CD14-positive monocyte (primary cell): ENCODE data around the gene NTM. TPM values are rescaled to one million over a fixed set of nuclear protein-coding genes. Genes with fewer than 3 reads are reported as not detected.
"Not testable (repeated sequence)": the region's sequence is repeated elsewhere in the genome, so short reads cannot be mapped to it uniquely, and the experiment has no call there.

Experiments used
- DNase-seq, 3 donors: peaks; one replicate each; pipeline ENCODE4 v3.0.0-alpha.2; 2011 to 2022
- H2AFZ ChIP-seq: 2 replicates; pipeline ENCODE4 v1.6.0; 2012; ENCODE audit warnings: mild to moderate bottlenecking, low read depth, low read length, inconsistent platforms; ENCODE audit not compliant: insufficient read depth, poor library complexity, severe bottlenecking
- H3K27ac ChIP-seq, 2 donors: 1 replicate in 1 of 2; 2 replicates in 1 of 2; pipeline ENCODE4 v1.5.1; 2012 to 2013; ENCODE audit warnings: low read length in 2 of 2, control low read depth in 1 of 2, inconsistent platforms in 1 of 2, low read depth in 1 of 2, mild to moderate bottlenecking in 1 of 2
- H3K27me3 ChIP-seq, 2 donors: one replicate each; pipeline versions ENCODE4 v1.6.0 to v1.6.1; 2011 to 2013; ENCODE audit warnings: low read length in 2 of 2; ENCODE audit not compliant: control insufficient read depth in 2 of 2, insufficient read depth in 2 of 2
- H3K36me3 ChIP-seq, 2 donors: replicated peaks in 1 of 2; 1 replicate in 1 of 2; 2 replicates in 1 of 2; pipeline versions ENCODE4 v1.5.1 to v1.6.1; 2012 to 2013; ENCODE audit warnings: low read length in 2 of 2, control low read depth in 1 of 2, inconsistent platforms in 1 of 2, mild to moderate bottlenecking in 1 of 2; ENCODE audit not compliant: insufficient read depth in 2 of 2, control insufficient read depth in 1 of 2
- H3K4me1 ChIP-seq, 2 donors: 1 replicate in 1 of 2; 2 replicates in 1 of 2; pipeline versions ENCODE4 v1.5.1 to v1.6.1; 2012 to 2013; ENCODE audit warnings: low read length in 2 of 2, control low read depth in 1 of 2, inconsistent platforms in 1 of 2, mild to moderate bottlenecking in 1 of 2, moderate library complexity in 1 of 2; ENCODE audit not compliant: insufficient read depth in 2 of 2, control insufficient read depth in 1 of 2
- H3K4me2 ChIP-seq: replicated peaks from 2 replicates; pipeline ENCODE3; 2012; ENCODE audit warnings: low read length, moderate library complexity, mild to moderate bottlenecking; ENCODE audit not compliant: poor library complexity, severe bottlenecking; ENCODE audit errors: extremely low read depth
- H3K4me3 ChIP-seq, 3 experiments: fragments of 200-600 bp in 1 of 3; sonication (generic) in 1 of 3; replicated peaks in 1 of 3; 1 replicate in 2 of 3; 2 replicates in 1 of 3; pipeline ENCODE4 v1.5.1; 2011 to 2013; ENCODE audit warnings: low read length in 3 of 3, mild to moderate bottlenecking in 3 of 3, control low read depth in 2 of 3, low read depth in 2 of 3, inconsistent platforms in 1 of 3, moderate library complexity in 1 of 3
- H3K79me2 ChIP-seq: 2 replicates; pipeline ENCODE4 v1.6.0; 2012; ENCODE audit warnings: mild to moderate bottlenecking, control low read depth, inconsistent platforms, low read length, moderate library complexity; ENCODE audit not compliant: insufficient read depth
- H3K9ac ChIP-seq: 2 replicates; pipeline ENCODE4 v1.6.0; 2017; ENCODE audit warnings: low read length, mild to moderate bottlenecking; ENCODE audit not compliant: insufficient read depth, poor library complexity, severe bottlenecking
- H3K9me3 ChIP-seq, 2 donors: replicated peaks in 1 of 2; 1 replicate in 1 of 2; 2 replicates in 1 of 2; pipeline versions ENCODE4 v1.5.1 to v1.6.1; 2012 to 2013; ENCODE audit warnings: low read length in 2 of 2, control low read depth in 1 of 2; ENCODE audit not compliant: control insufficient read depth in 1 of 2, insufficient read depth in 1 of 2
- H4K20me1 ChIP-seq: 2 replicates; pipeline ENCODE4 v1.6.0; 2012; ENCODE audit warnings: mild to moderate bottlenecking, low read length, control low read depth, moderate library complexity; ENCODE audit not compliant: insufficient read depth
- H3K27ac Mint-ChIP-seq, 7 donors: one replicate each; pipeline ENCODE4 v1.8.0; 2020; ENCODE audit warnings: mild to moderate bottlenecking in 7 of 7, mixed read lengths in 7 of 7, moderate library complexity in 6 of 7, inconsistent platforms in 2 of 7
- H3K27me3 Mint-ChIP-seq, 3 donors: one replicate each; pipeline ENCODE4 v1.8.0; 2021 to 2022; ENCODE audit warnings: low read depth in 3 of 3, mild to moderate bottlenecking in 3 of 3, mixed read lengths in 3 of 3, moderate library complexity in 3 of 3, inconsistent platforms in 1 of 3
- H3K36me3 Mint-ChIP-seq, 2 donors: one replicate each; pipeline ENCODE4 v1.8.0; 2020; ENCODE audit warnings: mixed read lengths in 2 of 2, inconsistent platforms in 1 of 2, mild to moderate bottlenecking in 1 of 2
- H3K4me1 Mint-ChIP-seq: one replicate; pipeline ENCODE4 v1.8.0; 2020; ENCODE audit warnings: mild to moderate bottlenecking, mixed read lengths
- H3K4me3 Mint-ChIP-seq, 2 donors: one replicate each; pipeline ENCODE4 v1.8.0; 2020; ENCODE audit warnings: mild to moderate bottlenecking in 2 of 2, mixed read lengths in 2 of 2, moderate library complexity in 1 of 2
- H3K9me3 Mint-ChIP-seq, 7 donors: one replicate each; pipeline ENCODE4 v1.8.0; 2020 to 2022; ENCODE audit warnings: mixed read lengths in 7 of 7, mild to moderate bottlenecking in 6 of 7, moderate library complexity in 6 of 7, inconsistent platforms in 2 of 7
- WGBS: methylation state at CpG from one replicate; pipeline ENCODE4 v1.1.5; 2013; ENCODE audit warnings: missing lambda C conversion rate; ENCODE audit not compliant: insufficient coverage; 5-methylcytosine and 5-hydroxymethylcytosine counted together
- intact Hi-C, 2 donors: fragments of 100-400 bp; cut with micrococcal nuclease; formaldehyde crosslinking; loops; one replicate each; pipeline versions ENCODE4 v1.15.0 to v1.15.1; 2023
- polyA plus RNA-seq, 3 donors: library from polyadenylated mRNA; depleted of rRNA in 1 of 3; unstranded in 2 of 3; stranded (reverse) in 1 of 3; fragments of 300-500 nt in 2 of 3; fragments of >200 nt in 1 of 3; fragmentation: Illumina TruSeq in 2 of 3; gene quantifications; 1 replicate in 2 of 3; 2 replicates in 1 of 3; pipeline ENCODE4 v1.2.3, GENCODE V29; 2012 to 2021
- TF ChIP-seq, protein P1 (sequence below): fragments of 200-600 bp; IDR thresholded peaks from one replicate; pipeline ENCODE4 v1.8.0; 2022; ENCODE audit warnings: antibody characterized with exemption, mild to moderate bottlenecking

The NTM gene
- polyA plus RNA-seq, 3 donors, result not detected

GRCh38 chr11:131331546-131331945 is 38.9 kb upstream of the NTM start:
- no peak for DNase-seq
- Mint-ChIP-seq H3K4me3 (no peak overlapping the region), H3K36me3 (no peaks in the 10 kb centered on the region), H3K9me3 (peaks cover 0 to 8% (median 0%) of the 10 kb centered on the region in 7 donors), H3K27me3 (peaks cover 0 to 3% (median 0%) of the 10 kb centered on the region in 3 donors), H3K4me1 (no peaks in the 10 kb centered on the region), H3K27ac (no peak overlapping the region)
- no peaks in the 10 kb centered on the region for H3K27me3 ChIP-seq
- no peak overlapping the region for H3K9ac ChIP-seq
- H3K36me3 ChIP-seq, result no peaks in the 10 kb centered on the region
- TF ChIP-seq, protein P1, sequence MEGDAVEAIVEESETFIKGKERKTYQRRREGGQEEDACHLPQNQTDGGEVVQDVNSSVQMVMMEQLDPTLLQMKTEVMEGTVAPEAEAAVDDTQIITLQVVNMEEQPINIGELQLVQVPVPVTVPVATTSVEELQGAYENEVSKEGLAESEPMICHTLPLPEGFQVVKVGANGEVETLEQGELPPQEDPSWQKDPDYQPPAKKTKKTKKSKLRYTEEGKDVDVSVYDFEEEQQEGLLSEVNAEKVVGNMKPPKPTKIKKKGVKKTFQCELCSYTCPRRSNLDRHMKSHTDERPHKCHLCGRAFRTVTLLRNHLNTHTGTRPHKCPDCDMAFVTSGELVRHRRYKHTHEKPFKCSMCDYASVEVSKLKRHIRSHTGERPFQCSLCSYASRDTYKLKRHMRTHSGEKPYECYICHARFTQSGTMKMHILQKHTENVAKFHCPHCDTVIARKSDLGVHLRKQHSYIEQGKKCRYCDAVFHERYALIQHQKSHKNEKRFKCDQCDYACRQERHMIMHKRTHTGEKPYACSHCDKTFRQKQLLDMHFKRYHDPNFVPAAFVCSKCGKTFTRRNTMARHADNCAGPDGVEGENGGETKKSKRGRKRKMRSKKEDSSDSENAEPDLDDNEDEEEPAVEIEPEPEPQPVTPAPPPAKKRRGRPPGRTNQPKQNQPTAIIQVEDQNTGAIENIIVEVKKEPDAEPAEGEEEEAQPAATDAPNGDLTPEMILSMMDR, result no peak
- H3K4me2 ChIP-seq, result no peak overlapping the region
- no peaks in the 10 kb centered on the region for H3K79me2 ChIP-seq
- H3K4me3 ChIP-seq, result no peak overlapping the region
- H3K4me1 ChIP-seq, result no peaks in the 10 kb centered on the region
- no peaks in the 10 kb centered on the region for H3K9me3 ChIP-seq
- 97% methylated on average over 4 of the region's 5 CpGs for WGBS
- H3K27ac ChIP-seq, result no peak overlapping the region
- H2AFZ ChIP-seq, result no peak overlapping the region
- intact Hi-C loops, result no loop called here
- H4K20me1 ChIP-seq, result no peaks in the 10 kb centered on the region

DNA sequence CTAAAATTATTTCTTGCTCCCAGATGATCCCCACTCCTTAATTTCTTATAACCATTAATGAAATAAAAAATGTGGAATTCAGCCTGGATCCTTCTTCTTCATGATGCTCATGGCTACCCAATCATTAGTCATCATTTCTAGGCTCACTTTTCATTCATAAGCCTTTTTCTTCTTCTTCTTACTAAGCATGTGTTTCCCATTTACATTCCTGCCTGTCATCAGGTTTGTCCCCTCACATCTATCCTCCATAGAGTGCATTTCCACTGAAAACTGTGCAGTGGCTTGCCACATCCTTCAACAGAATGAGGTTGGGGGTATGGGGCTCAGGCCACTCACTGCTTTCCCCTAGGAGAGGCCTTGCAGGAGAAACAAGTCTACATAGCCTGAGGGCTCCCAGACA is 35.8 kb upstream of the NTM start:
- H4K20me1 ChIP-seq, result no peaks in the 10 kb centered on the region
- H3K9ac ChIP-seq, result no peak overlapping the region
- H3K9me3 Mint-ChIP-seq, result peaks cover 0 to 3% (median 0%) of the 10 kb centered on the region in 7 donors
- H3K4me1 Mint-ChIP-seq, result no peaks in the 10 kb centered on the region
- H3K27me3 ChIP-seq, result no peaks in the 10 kb centered on the region
- no peak overlapping the region for H3K27ac Mint-ChIP-seq
- no peaks in the 10 kb centered on the region for H3K9me3 ChIP-seq
- no peaks in the 10 kb centered on the region for H3K36me3 ChIP-seq
- H3K4me2 ChIP-seq, result no peak overlapping the region
- H3K4me3 ChIP-seq, result no peak overlapping the region
- DNase-seq, result no peak
- H3K4me1 ChIP-seq, result no peaks in the 10 kb centered on the region
- H3K79me2 ChIP-seq, result no peaks in the 10 kb centered on the region
- no peak overlapping the region for H3K27ac ChIP-seq
- H3K4me3 Mint-ChIP-seq, result no peak overlapping the region
- H2AFZ ChIP-seq, result no peak overlapping the region
- intact Hi-C loops, result no loop called here
- TF ChIP-seq, protein P1, result no peak
- H3K27me3 Mint-ChIP-seq, result peaks cover 0 to 2% (median 0%) of the 10 kb centered on the region in 3 donors
- no peaks in the 10 kb centered on the region for H3K36me3 Mint-ChIP-seq

DNA sequence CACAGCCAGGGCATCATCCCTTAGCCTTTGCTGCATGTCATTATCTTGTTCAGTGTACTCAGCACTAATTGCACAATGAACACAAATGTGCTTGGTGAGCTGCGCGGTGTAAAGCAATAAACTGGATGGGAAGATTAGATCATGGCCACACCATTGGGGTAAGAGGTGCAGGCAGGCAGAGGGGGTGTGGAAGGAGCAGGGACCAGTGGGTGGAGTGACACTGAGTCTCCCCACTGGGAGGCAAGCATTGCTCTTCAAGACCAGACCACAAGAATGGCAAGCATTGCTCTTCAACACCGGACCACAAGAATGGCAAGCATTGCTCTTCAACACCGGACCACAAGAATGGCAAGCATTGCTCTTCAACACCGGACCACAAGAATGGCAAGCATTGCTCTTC is 28.5 kb upstream of the NTM start:
- H2AFZ ChIP-seq, H3K9ac ChIP-seq, H3K4me2 ChIP-seq, DNase-seq, H3K27me3 ChIP-seq, H3K4me1 ChIP-seq, H3K4me1 Mint-ChIP-seq, H3K9me3 ChIP-seq, H3K9me3 Mint-ChIP-seq, H3K79me2 ChIP-seq, H3K27ac ChIP-seq, H4K20me1 ChIP-seq, intact Hi-C loops, H3K36me3 Mint-ChIP-seq, H3K27me3 Mint-ChIP-seq, H3K4me3 Mint-ChIP-seq, H3K27ac Mint-ChIP-seq, H3K4me3 ChIP-seq, H3K36me3 ChIP-seq: not testable (repeated sequence)
- 78% methylated on average over 2 of the region's 5 CpGs for WGBS

GRCh38 chr11:131342442-131342841 is 28.0 kb upstream of the NTM start:
- H3K4me2 ChIP-seq, H3K36me3 Mint-ChIP-seq, H4K20me1 ChIP-seq, H3K9me3 Mint-ChIP-seq, H3K4me1 Mint-ChIP-seq, DNase-seq, H3K27ac ChIP-seq, H3K27me3 Mint-ChIP-seq, H3K9ac ChIP-seq, H3K4me1 ChIP-seq, H3K36me3 ChIP-seq, H3K27me3 ChIP-seq, H3K4me3 Mint-ChIP-seq, H3K27ac Mint-ChIP-seq, H3K4me3 ChIP-seq, H3K9me3 ChIP-seq, H3K79me2 ChIP-seq, H2AFZ ChIP-seq, intact Hi-C loops: not testable (repeated sequence)
- 83% methylated on average over 3 of the region's 6 CpGs for WGBS
